GM21576 (cell line): ENCODE measurements around the gene GHR.
"Not testable (repeated sequence)": the region's sequence is repeated elsewhere in the genome, so short reads cannot be mapped to it uniquely, and the experiment has no call there.

ENCODE experiments used
- ATAC-seq: cut with Tn5 transposase; IDR thresholded peaks from one replicate; pipeline ENCODE4 v1.9.1; 2021; ENCODE audit warnings: mild to moderate bottlenecking, moderate library complexity; ENCODE audit not compliant: unreplicated experiment

GHR gene

DNA sequence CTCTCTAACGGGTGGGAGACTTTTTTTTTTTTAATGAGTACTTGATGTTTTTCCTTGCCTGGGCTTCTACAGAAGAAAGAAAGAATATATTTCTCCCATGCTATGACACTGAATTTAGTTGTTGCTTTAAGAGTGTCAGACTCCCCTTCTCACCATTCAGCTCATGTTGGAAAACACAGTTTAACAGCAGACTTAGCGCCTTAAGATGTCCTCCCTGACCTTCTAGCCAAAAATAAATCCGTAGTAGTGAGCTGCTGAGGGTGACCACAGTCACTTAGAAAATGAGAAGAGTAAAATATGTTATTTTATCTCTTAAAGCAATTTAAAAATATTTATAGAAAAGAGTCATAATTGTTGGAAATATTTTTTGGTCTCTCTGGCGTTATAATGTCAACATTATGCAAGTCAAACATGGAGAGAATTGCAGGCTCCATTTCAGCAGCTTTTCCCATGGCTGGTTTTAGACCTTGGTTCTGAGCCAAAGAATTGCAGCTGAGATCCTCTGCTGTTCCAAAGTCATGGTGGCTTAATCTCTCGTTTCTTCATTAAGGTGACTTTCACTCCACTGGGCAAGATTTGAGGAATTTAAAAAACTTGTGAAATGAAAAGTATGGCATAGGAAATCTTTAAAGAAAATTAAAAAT, 143.5 kb downstream of the GHR start:
- ATAC-seq, result no peak

DNA sequence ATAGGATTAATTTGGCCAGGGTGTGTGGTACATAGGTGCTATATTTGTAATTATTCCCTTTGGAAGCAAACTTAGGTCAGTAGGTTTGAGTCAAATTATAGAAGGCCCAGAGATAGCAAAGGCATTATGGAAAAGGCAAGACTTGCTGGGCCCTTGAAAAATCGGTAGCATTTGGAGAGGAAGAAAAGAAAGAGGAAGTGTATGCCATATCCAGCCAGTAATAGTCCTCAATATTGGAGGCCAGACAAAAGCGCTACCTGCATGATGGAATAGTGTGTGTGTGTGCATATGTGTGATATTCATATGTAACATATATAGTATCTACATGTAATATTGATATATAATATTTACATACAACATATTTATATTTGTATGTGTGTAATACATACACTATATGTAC, 146.1 kb downstream of the GHR start:
- no peak for ATAC-seq

DNA sequence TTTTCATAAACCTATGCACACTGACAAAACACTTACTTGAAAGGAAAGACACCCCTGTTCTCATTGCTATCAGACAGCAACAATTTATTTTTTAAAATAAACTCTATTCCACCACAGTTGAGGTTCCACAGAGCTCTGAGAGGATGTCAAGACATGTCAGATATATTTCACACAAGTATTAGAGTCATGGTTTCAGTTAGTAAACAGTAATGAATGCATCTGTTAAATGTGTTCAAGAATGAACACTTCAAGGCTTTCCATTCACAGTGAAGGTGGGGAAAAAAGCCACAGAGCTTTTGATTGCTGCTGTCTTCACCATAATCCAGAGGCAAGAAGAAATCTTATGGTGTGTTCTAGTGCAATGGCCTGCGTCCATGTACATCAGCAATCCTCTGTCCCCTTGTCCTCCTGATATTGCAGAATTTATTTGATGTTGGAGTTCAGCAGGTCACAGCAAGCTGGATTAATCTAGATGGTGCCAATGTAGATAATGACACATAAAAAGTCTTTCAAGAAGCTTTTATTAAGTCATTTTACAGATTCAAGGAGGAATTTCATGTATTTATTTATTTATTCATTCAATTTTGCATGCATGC, 146.8 kb downstream of the GHR start:
- no peak for ATAC-seq

DNA sequence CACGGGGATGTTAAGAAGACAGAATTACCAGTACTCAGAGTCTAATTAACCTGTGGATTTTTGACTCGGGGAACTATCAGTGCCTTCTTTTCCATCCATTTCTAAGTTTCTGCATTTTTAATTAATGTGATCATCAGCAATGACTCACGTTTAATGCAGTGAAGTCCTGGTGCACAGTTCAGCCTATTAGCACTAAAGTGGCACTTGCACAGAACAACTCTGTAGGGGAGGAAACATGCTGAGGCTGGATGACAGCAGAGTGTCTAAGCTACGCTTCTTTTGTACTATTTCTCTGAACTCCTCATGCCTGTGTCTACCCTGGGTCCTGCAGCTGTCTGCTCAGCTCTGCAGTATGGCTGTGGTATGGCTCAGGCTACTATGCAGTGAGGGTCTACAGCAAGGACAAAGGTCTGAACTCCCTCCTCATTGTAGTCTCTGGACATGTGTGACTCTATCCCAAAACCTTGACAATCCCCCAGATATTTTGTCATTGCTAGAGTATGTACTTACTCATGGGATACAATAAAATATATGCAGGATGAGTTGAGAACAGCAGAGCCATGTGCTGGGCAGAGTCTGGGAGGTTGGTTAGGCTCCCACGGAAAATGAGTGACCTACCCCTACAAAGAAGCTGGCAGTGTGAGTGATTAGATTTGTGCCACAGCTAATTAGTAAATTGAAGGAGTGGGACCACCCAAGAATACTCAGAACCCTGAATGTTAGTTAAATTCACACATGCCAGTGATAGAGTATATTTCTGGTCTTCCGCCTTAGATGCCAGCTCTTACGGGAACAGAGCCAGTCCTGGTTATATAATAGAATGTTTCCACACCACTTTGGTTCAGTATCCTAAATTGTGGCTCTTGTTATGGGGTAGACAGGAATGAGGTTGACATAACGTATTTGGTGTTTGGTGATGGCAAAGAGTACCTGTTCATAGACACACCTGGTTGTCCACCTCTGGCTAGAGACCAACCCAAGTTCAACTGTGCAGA, 148.0 kb downstream of the GHR start:
- no peak for ATAC-seq

DNA sequence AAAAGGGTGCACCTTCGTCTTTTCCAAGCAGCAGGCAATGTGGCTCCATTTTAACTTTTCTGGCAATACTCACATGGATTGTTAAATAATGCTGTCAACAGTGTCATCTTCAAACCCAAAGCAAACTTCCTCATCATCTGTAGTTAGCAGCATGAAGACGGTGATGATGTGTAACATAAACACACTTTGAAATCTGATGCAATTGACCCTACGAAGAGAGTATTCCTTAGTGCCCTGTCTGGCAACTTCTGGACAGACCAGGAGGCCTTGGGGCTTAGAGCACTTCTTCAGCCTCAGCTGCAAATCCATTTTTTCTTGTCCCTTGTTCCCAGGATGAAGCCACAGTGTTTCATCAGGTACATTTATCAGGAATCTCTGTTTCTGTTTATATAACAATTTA, 149.1 kb downstream of the GHR start:
- ATAC-seq, result no peak

DNA sequence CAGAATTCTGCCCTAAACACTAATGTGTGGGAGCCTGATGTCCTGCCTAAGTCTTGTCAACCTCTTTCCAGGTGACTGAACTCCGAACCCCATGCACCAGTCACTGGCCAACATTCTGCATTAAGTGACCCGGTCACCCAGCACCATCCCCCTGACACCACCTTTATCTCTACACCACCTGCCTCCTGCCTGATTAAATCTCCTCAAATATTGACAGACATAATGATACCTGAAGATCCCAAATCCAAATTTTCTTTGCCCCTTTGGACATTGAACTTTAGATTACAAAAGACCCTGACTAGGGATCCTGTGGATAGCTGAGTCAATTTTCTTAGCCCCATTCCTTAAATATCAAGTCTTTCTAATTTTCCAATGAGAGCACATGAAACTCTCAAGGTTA, 150.1 kb downstream of the GHR start:
- no peak for ATAC-seq

DNA sequence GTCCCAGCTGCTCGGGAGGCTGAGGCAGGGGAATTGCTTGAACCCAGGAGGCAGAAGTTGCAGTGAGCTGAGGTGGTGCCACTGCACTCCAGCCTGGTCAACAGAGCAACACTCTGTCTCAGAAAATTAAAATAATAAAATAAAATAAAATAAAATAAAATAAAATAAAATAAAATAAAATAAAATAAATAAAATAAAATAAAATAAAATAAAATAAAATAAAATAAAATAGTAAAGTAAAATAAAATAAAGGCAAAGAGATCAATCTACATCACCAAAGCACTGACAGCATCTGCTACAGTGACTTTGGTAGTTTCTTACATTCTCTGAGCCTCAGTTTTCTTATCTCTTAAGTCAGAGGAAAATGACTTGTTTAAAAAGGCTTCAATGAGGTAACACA, 152.7 kb downstream of the GHR start:
- ATAC-seq, result not testable (repeated sequence)

DNA sequence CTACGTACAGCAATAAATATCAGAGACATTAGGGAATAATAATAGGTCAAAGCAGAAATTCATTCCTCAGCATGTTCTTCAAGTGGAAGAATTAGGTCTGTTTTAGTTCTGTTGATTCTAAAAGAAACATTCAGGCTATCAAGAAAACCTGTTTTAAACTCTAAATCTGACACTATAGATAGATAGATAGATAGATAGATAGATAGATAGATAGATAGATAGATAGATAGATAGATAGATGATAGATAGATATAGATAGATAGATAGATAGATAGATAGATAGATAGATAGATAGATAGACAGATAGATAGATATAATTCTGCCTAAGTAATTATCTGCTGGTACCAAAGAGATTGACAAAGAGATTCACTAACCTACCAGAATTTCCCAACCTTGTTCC, 155.7 kb downstream of the GHR start:
- not testable (repeated sequence) for ATAC-seq

DNA sequence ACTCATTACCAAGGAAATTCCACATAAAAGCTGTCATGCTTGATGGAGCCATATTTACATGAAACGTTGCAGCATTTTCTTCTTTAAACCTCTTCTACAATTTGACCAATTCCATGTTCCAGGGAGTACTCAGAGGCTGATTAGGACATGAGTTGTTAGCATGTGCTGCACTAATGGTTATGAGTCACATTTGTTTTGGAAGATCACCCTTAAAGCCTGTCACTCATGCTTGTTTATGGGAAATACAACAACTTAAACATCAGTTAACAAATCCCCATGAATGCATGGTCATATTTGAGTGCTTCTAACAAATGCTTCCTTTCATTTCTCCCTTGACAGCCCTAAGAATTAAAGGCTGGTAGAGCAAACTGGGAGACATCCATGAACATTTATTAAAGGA, 156.1 kb downstream of the GHR start:
- ATAC-seq, result no peak

DNA sequence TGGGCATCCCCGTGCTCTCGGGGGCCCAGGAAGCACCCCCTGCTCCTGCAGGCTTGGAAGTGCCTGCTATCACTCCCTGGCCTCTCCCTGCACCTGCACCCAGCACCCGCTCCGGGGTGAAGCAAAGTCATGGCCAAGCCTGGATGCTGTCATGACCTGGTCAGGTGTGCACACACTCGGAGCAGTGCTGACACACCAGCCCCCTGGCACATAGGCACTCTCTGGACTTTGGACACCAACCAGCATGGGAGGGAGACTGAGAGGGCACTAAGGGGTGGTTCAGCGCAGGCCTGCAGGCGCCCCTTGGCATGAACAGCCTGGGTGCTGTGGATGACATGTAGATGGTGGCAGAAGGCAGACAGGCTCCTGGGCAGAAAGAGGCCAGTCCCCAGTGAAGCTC, 158.6 kb downstream of the GHR start:
- ATAC-seq, result no peak

DNA sequence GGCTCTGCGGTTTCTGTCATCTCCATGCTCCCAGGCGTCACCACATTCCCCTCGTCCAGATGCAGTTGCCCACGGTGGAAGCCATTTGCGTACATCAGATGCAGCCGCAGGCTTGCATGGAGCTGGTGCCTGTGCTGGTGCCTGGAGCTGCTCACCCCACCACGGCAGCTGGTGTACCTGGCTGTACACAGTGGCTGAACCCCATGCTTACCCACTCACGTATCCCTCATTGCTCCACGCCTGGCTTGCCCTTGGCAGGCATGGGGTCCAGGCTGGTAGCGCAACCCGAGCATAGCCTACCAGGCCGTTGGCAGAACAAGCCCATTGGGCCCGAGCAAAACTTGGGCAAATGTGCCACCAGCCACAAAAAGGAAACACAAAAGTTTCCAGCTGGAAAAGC, 159.5 kb downstream of the GHR start:
- no peak for ATAC-seq

DNA sequence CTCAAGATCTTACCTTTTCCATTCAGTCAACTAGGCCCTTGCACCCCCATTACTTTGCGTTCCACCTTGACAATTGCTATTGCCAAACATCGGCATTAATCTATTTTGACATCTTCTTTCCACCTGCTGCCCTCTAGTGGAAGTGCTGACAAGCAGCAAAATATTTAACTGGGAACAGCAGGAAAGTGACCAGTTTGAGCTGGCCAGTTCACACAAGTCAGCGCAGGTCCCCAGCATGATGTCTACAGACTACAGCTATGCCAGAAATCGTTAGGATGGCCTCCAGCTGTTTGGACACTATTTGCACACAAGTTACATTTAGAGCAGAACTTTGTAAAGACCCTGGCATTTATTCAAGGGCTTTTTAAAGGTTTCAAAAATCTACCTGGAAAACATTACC, 160.1 kb downstream of the GHR start:
- ATAC-seq, result peak; percentile 72

DNA sequence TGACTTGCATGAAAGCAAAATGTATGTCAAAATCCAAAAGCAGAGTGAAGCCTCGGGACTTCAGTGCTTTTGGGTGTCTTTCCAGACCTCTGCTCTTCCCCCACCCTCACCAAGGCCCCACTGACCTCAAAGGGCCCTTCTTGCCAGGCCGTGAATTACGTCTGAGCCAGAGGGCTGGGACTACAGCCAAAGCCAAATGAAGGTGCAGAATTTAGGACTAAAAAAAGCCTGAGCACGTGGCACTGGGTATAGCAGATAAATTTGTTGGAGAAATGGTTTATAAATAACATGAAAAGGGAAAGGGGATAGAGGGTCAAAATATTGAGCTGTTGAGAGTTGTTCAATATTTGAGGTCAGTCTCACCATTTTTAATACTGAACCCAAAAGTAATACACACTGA, 163.4 kb downstream of the GHR start:
- ATAC-seq, result no peak

DNA sequence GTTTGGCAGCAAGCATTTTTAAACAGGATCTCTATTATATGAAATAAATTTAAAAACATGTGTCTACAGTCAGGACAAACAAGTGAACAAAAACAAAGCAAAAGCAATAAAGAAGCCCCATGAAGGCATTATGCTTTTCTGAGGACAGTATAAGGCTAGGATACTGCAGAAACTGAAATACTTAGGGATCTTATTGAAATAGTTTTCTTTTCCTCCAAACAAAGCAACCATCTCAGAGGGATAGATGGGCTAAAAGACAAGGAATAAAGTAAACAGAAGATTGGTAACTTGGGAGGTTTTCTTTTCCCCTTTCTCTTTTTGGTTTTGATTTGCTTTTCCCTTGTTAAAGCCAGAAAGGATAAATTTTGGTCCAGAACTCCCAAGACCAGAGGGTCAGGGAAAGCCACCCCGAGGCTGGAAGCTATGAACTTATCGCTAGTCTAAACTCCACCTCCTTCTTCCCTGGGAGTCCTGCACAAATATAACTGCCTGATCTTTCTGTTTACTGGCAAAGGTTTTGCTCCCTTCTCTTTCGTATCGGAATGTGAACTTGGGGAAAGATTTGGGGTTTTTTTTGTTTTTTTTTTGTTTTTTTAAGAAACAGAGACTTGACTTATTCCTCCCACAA, 164.0 kb downstream of the GHR start:
- ATAC-seq, result no peak

DNA sequence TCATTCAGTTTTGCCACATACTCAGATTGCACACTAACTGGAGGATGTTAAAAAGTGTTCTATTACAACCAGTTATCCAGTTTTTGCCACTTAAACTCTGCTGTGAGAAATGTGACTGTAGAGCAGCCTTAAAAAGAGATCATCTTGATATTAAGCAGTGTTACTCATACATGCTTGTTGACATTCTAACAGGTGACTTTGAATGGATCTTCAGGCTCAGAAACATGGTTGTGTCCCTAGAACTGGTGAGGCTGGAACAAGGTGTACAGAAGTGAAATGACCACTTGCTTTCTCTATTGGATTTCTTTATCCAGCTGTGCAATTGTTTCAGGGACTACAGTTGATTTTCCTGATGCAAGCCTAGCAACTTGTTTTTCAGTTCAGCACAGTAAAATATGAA, 167.3 kb downstream of the GHR start:
- no peak for ATAC-seq

DNA sequence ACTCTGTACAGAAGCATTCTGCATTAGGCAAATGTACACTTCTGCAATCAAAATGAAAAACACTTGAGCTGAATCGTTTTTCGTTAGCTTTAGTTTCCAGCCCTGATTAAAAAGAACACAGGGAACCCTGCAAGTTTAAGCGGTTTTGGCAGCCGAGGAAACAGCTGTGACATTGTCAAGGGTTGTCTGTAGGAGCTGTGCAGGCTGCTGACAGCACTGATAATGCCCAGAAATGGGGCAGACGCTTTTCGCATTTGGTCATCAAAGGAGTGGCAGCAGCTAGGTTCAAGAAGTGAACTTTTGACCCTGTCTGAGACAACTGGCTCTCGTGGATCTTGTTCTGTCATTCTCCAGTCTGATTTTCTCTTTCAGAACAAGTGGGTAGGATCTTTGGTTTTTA, 167.8 kb downstream of the GHR start:
- no peak for ATAC-seq

DNA sequence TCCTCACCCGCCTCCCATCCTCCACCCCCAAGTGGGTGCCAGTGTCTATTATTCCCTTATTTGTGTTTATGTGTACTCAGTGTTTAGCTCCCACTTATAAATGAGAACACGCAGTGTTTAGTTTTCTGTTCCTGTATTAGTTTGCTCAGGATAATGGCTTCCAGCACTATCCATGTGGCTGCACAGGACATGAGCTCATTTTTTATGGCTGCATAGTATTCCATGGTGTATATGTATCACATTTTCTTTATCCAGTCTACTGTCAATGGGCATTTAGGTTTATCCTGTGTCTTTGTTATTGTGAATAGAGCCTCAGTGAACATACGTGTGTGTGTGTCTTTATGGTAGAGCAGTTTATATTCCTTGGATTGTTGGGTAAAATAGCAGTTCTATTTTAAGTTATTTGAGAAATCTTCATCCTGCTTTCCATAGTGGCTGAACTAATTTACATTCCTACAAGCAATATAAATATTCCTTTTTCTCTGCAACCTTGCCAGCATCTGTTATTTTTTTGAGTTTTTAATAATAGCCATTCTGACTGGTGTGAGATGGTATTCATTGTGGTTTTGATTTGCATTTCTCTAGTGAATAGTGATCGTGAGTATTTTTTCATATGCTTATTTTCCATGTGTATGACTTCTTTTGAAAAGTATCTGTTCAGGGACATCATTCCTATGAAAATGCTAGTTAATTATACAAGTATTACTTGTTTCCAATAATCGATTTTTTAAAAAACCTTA, 169.3 kb downstream of the GHR start:
- ATAC-seq, result no peak

DNA sequence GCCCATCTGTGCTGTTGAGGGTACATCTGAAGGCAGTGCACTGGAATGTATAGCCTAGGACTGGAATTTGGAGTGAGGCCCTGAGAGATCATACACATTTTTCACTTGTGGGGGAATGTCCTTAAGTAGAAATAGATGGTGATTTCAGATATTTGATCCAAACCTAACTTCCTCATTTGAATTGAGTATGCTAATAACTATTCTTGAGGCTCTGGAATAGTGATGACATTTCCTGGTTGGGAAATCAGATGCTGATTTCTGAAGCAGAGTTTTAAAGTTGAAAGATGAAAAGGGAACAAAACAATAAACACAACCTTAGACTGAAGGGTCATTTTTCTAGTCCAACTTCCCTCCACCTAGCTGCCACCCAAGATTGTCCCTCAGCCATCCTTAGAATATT, 170.4 kb downstream of the GHR start:
- no peak for ATAC-seq

DNA sequence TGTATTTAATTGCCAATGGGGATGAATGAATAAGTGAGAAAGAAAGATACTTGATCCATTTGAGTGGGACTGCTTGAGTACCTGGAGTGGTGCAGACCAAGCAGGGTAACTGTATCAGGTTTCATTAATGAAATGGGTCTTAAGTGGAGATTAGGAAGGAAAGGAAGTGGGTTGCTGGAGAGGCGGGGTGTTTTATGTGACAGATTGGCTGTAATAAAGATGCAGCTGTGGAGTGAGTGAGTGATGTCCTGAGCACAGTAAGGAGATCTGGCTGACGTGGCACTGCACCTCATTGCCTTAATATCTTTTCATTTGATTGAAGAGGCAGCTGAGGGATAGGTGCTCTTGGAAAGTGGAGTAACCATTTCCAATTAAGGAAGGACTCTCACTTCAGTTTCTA, 172.4 kb downstream of the GHR start:
- ATAC-seq, result no peak

DNA sequence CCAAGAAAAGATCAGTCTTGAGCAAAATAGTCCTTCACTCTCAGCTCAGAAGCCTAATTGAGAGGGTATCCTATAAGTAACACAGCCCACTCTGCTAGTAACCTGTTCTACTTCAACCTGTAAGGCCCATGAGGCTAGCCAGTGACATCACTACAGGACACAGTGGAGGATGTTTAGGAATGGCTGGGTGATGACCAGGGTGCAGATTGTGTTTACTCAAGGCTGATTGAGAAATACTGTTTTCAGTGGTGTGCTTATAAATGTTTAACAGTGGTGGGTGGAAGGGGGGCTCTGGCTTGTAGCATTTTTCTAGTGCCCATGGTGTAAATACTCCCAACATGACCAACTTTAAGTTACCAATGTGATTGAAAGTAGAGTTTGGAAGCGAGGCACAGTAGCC, 173.6 kb downstream of the GHR start:
- ATAC-seq, result no peak
